Measurements from ENCODE around the gene LAG3.

GRCh38 chr12:6772726-6773589 is 638 bp downstream of the LAG3 start:
- TF ChIP-seq POLR2AphosphoS5 (IDR thresholded peaks at IDR 0.05; ENCODE audit: low read depth, low read length): no peak
- TF ChIP-seq EP300 (IDR thresholded peaks at IDR 0.05; ENCODE audit: borderline replicate concordance in 1 of 2, low read depth in 1 of 2, low read length in 1 of 2): no peak
- TF ChIP-seq, protein P1, sequence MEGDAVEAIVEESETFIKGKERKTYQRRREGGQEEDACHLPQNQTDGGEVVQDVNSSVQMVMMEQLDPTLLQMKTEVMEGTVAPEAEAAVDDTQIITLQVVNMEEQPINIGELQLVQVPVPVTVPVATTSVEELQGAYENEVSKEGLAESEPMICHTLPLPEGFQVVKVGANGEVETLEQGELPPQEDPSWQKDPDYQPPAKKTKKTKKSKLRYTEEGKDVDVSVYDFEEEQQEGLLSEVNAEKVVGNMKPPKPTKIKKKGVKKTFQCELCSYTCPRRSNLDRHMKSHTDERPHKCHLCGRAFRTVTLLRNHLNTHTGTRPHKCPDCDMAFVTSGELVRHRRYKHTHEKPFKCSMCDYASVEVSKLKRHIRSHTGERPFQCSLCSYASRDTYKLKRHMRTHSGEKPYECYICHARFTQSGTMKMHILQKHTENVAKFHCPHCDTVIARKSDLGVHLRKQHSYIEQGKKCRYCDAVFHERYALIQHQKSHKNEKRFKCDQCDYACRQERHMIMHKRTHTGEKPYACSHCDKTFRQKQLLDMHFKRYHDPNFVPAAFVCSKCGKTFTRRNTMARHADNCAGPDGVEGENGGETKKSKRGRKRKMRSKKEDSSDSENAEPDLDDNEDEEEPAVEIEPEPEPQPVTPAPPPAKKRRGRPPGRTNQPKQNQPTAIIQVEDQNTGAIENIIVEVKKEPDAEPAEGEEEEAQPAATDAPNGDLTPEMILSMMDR (IDR thresholded peaks at IDR 0.05): no peak
- no peak for TF ChIP-seq JUND (IDR thresholded peaks at IDR 0.05)
- TF ChIP-seq, protein P2, sequence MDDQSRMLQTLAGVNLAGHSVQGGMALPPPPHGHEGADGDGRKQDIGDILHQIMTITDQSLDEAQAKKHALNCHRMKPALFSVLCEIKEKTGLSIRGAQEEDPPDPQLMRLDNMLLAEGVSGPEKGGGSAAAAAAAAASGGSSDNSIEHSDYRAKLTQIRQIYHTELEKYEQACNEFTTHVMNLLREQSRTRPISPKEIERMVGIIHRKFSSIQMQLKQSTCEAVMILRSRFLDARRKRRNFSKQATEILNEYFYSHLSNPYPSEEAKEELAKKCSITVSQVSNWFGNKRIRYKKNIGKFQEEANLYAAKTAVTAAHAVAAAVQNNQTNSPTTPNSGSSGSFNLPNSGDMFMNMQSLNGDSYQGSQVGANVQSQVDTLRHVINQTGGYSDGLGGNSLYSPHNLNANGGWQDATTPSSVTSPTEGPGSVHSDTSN (IDR thresholded peaks at IDR 0.05): no peak
- TF ChIP-seq, protein P3, sequence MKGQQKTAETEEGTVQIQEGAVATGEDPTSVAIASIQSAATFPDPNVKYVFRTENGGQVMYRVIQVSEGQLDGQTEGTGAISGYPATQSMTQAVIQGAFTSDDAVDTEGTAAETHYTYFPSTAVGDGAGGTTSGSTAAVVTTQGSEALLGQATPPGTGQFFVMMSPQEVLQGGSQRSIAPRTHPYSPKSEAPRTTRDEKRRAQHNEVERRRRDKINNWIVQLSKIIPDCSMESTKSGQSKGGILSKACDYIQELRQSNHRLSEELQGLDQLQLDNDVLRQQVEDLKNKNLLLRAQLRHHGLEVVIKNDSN (IDR thresholded peaks at IDR 0.05; ENCODE audit: borderline replicate concordance, low read depth): no peak
- TF ChIP-seq SIN3A (IDR thresholded peaks at IDR 0.05; ENCODE audit: borderline replicate concordance, low read depth, low read length): no peak
